NCI-H82 treated with DMSO at 0.1 percent for 48 hours (cell line): ENCODE results near the gene NTN5.
A peak's percentile ranks its signal among the peaks of the same experiment; 100 is the strongest.
"Not testable (repeated sequence)": the region's sequence is repeated elsewhere in the genome, so short reads cannot be mapped to it uniquely, and the experiment has no call there.

Experiments used
- DNase-seq: peaks from one replicate; lab custom pipeline; 2025; ENCODE audit not compliant: unreplicated experiment; lab: John Stamatoyannopoulos, UW

NTN5 gene

GRCh38 chr19:48669903-48670668 lies 2.7 kb downstream of the NTN5 start:
- no peak for DNase-seq

DNA sequence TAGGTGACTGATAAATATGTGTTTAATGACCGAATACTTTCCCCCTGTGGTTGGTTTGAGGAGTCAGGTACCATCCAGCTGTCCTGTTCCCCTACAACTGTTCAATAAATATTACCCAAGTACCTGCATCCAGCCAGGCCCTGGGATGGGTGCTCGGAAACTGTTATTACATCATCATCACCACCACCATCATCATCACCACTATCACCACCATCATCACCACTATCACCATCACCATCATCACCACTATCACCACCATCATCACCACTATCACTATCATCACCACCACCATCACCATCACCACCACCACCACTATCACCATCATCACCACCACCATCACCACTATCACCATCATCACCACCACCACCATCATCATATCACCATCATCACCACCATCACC lies 4.1 kb downstream of the NTN5 start:
- no peak for DNase-seq

DNA sequence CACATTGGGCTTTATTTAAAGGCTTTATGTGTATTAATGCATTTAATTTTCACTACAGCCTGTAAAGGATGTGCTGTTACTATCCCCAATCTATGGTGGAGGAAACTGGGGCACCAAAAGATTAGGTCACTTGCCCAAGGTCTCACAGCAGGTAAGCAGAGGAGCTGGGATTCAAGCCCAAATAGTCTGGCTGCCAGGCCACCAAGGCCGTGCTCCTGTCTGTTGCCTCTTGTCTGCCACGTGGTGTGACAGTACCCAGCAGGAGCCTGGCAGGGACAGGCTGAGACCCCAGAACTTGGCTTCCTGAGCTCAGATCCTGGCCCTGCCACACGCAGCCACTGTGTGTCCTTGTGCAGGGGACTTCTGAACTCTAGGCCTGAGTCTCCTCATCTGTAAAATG lies 4.5 kb downstream of the NTN5 start:
- DNase-seq, result no peak

DNA sequence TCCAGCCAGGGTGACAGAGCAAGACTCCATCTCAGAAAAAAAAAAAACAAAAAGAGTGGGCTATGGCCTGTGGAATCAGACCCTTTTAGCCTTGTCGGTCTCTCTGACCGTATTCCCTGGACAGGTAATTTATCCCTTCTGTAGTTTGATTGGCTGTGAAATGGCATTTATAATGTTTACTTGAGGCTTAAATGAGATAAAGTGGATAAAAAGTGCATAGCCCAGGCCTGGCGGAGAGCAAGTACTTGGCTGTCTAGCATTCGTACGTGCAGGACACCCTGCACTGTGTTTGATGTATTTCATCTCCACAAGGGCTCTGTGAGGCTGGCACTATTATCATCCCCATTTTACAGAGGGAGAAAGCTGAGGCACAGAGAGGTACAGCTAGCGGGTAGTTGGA lies 7.0 kb downstream of the NTN5 start:
- no peak for DNase-seq

GRCh38 chr19:48664476-48664875 lies 8.3 kb downstream of the NTN5 start:
- DNase-seq, result no peak

GRCh38 chr19:48663667-48664066 lies 9.2 kb downstream of the NTN5 start:
- no peak for DNase-seq

- DNase-seq, result no peak
These were observed 11.1 kb downstream of the NTN5 start for GRCh38 chr19:48661711-48662090.

- DNase-seq, result peak; percentile 31
These were observed 11.7 kb downstream of the NTN5 start for GRCh38 chr19:48660852-48661710.

DNA sequence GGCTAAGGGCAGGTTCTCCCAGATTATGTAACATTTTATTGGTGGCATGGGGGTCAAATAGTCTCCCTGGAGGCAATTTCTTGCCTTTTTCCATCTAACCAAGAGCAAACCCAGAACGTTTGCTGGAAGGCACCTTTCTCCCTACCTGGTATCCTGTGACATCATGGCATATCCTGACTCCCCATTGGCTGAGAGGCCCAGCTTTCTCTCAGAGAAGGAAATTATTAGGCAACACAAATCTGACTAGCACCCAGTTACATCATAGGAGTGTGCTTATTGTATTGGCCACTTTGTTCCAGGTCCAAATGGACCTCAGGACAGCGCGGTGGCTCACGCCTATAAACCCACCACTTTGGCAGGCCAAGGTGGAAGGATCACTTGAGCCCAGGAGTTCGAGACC lies 13.0 kb downstream of the NTN5 start:
- DNase-seq, result no peak

- DNase-seq, result no peak
These were observed 14.3 kb downstream of the NTN5 start for GRCh38 chr19:48658483-48658882.

GRCh38 chr19:48657828-48658227 lies 15.0 kb downstream of the NTN5 start:
- DNase-seq, result not testable (repeated sequence)

DNA sequence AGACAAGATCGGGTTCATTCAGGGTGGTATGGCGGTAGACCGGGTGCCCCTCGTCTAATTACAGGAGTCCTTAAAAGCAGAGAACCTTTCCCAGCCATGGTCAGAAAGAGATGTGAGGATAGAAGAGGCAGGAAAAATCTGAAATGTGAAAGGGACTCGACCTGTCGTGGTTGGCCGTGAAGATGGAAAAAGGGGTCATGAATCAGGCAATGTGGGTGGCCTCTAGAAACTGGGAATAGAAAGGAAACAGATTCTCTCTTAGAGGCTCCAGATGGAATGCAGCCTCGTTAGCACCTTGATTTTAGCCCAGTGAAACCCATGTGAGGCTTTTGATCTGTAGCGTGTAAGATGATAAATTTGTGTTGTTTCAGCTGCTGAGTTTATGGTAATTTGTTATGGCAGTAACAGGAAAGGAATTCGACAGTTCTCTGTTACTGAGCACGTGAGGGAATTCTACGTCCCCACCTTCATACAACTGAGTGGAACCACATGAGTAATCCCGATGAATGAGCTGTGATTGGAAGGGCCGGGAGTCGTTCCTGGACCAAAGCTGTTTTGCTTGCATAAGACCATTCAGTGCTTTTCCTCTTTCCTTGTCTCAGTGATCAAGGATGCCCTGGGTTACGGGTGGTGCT lies 15.9 kb downstream of the NTN5 start:
- DNase-seq, result no peak

- DNase-seq, result peak; percentile 77
These were observed 18.3 kb downstream of the NTN5 start for GRCh38 chr19:48654299-48655059.

- no peak for DNase-seq
These were observed 21.2 kb downstream of the NTN5 start for GRCh38 chr19:48651683-48652048.

DNA sequence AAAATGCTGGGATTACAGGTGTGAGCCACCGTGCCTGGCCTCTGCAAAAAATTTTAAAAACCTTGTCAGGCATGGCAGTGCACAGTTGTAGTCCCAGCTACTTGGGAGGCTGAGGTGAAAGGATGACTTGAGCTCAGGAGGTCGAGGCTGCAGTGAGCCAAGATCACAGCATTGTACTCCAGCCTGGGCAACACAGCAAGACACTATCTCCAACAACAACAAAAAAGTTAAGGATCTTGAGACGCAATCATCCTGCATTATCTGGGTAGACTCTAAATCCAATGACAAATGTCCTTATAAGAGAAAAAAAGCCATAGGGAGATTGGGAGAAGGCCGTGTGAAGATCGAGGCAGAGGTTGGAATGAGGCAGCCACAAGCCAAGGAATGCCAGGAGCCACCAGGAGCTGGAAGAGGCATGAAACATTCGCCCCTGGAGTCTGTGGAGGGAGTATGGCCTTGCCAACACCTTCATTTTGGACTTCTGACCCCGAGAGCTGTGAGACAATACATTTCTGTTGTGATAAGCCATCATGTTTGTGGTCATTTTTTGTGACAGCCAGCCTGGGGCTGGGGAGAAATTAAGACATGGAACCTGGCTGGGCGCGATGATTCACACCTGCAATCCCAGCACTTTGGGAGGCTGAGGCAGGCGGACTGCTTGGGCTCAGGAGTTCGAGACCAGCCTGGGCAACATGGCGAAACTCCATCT lies 21.7 kb downstream of the NTN5 start:
- no peak for DNase-seq

DNA sequence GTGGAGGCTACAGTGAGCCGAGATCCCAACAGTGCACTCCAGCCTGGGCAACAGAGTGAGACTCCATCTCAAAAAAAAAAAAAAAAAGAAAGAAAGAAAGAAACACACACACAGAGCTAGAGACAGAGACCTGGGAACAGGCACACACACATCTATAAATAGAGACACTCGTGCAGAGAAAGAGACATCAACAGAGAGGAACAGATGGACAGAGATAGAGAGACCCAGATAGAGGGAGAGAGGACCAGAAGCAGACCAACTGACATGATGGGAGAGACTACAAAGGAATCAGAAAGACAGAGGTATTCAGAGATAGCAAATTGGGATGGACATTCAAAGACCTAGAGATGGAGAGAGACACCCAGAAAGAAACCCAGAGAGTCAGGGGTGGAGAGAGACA lies 24.7 kb downstream of the NTN5 start:
- DNase-seq, result no peak

- peak; percentile 75 for DNase-seq
These were observed 26.0 kb downstream of the NTN5 start for GRCh38 chr19:48646722-48647216.

- DNase-seq, result peak; percentile 46
These were observed 26.7 kb downstream of the NTN5 start, which contains the start of gene CA11 for GRCh38 chr19:48646001-48646721. TSS of gene CA11 (minus strand) at chr19:48646187. CDS start at chr19:48645632, 555 bp downstream.

DNA sequence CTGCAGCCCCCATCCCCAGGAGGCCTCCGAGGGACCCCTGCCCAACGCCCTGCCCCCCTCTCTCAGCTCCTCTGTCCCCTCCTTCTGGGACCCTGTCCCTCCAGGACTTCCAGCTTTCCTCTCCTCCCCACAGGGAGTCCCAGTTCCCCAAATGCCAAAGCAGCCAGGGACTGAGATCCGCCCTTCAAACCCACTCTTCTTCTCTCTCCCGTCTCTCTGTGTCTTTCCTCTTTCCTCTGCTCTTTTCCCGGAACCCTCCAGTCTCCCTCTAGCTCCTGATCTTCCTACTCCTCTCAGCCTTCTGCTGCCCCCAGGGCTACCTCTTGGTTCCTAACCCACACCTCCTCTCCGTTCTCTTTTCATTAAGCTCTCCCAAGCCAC lies 27.2 kb downstream of the NTN5 start:
- DNase-seq, result no peak
